Activated naive CD8-positive, alpha-beta T cell treated with anti-CD3 and anti-CD28 coated beads, Interleukin-2, amount 10 ng/mL, durations not matched to agents 7 days and 5 days (primary cell): Measurements from ENCODE around the gene JOSD1. TPM values are rescaled to one million over a fixed set of nuclear protein-coding genes. Genes with fewer than 3 reads are reported as not detected.

Source experiments
- ATAC-seq: fragments of 150-1000 bp; cut with Tn5 transposase; one replicate; pipeline ENCODE4 v1.10.0; 2021; ENCODE audit warnings: low read depth, moderate library complexity
- POLR2A ChIA-PET: fragments of 350-600 bp; sonication (Branson Sonifier 250); formaldehyde crosslinking; loops from one replicate; lab custom pipeline; 2021; ENCODE audit warnings: antibody characterized with exemption; lab: Charles Lee
- DNase-seq: peaks from one replicate; pipeline ENCODE4 v3.0.0; 2021
- H3K27ac Mint-ChIP-seq: one replicate; pipeline ENCODE4 v1.8.0; 2022; ENCODE audit warnings: mild to moderate bottlenecking, mixed read lengths
- H3K27me3 Mint-ChIP-seq: one replicate; pipeline ENCODE4 v1.8.0; 2022; ENCODE audit warnings: mild to moderate bottlenecking, moderate library complexity, mixed read lengths
- H3K36me3 Mint-ChIP-seq: one replicate; pipeline ENCODE4 v1.8.0; 2021; ENCODE audit warnings: mild to moderate bottlenecking, mixed read lengths
- H3K4me1 Mint-ChIP-seq: one replicate; pipeline ENCODE4 v1.8.0; 2021; ENCODE audit warnings: mixed read lengths
- H3K4me3 Mint-ChIP-seq: one replicate; pipeline ENCODE4 v1.8.0; 2022; ENCODE audit warnings: mild to moderate bottlenecking, moderate library complexity, mixed read lengths
- H3K9me3 Mint-ChIP-seq: one replicate; pipeline ENCODE4 v1.8.0; 2021; ENCODE audit warnings: mixed read lengths
- total RNA-seq, 2 experiments: library from RNA; stranded (reverse); gene quantifications; one replicate each; pipeline ENCODE4 v1.2.3, GENCODE V29; 2021

The JOSD1 gene
- total RNA-seq, 2 experiments from 2014 or later = 59.1 to 61.6 TPM

DNA sequence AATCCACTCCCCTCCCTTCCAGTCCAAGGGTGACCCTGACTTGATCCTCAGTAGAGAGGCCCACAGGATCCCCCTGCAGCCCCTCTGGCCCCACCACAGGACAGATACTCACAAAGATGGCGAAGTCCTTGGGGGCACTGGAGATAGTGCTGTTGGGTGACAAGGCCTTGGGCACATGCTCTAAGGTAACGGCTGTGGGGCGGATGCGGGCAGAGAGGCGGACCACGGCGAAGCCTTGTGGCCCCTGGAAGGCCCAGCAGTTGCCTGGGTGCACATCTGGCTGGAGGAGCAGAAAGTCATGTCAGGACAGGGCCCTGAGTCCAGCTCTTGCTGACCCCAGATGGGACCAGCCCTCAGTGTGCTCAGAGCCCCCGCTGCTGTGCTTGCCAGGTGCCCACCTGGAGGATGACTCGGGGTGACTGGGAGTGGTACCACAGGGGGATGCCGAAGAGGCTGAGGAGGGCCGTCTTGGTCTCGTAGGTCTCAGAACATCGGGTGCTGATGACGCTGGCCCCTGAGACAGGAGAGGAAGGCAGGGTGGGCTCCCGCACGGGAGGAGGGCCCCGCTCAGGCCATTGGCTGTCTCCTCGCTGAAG, 37.8 kb upstream of the JOSD1 start:
- Mint-ChIP-seq H3K36me3 (peaks cover 41% of the 10 kb centered on the region), H3K4me1 (peaks cover 21% of the 10 kb centered on the region), H3K27ac (peak overlapping the region; percentile 82), H3K27me3 (no peaks in the 10 kb centered on the region), H3K9me3 (no peaks in the 10 kb centered on the region), H3K4me3 (no peak overlapping the region)
- POLR2A ChIA-PET = interaction anchor here (1.0 to 16.1 kb wide), 2 partner anchors 16 to 247 kb away, joined by 3 to 386 read pairs; partner anchors contain the start of gene SUN2
- ATAC-seq (no peak), DNase-seq (no peak)

DNA sequence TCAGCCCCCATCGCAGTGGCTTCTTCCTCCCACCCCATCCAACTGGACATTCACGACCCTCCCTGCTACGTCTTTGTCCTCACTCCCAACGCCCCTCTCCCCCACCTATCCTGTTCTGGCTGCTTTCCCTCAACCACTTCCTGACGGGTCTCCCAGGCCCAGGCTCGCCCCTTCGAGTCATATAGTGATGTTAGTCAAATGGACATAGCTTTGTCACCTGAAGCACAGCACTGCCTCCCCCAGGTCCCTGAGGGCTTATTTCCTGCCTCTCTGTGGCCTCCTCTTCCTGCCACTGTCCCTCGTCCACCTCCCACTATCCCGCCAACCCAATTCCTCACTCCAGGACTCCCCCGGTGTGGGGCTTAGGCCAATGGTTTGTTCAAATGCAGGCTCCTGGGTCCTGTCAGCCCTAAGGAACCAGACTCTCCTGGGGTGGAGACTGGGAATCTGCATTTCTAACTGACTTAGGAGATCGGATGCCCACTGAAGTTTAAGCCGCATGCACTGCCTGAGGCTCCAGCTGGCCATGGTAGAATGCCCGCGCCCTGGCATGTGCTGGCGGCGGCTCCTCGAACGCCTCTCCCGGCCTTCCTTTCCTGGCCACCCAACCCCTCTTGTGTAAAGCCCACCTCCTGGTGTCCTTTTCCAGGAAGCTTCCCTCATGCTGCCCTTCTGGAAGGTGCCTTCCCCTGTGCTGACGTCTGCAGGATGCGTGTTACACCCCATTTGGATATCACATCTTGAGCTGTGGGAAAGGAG, 36.7 kb upstream of the JOSD1 start:
- Mint-ChIP-seq H3K9me3 (no peaks in the 10 kb centered on the region), H3K27ac (peak overlapping the region; percentile 82), H3K36me3 (peaks cover 39% of the 10 kb centered on the region), H3K4me3 (no peak overlapping the region), H3K27me3 (no peaks in the 10 kb centered on the region), H3K4me1 (peaks cover 26% of the 10 kb centered on the region)
- ATAC-seq = no peak
- POLR2A ChIA-PET = interaction anchor here (0.5 to 16.1 kb wide), 4 partner anchors 12 to 838 kb away, joined by 4 to 386 read pairs (median 6); partner anchors contain the start of gene SUN2
- no peak for DNase-seq

DNA sequence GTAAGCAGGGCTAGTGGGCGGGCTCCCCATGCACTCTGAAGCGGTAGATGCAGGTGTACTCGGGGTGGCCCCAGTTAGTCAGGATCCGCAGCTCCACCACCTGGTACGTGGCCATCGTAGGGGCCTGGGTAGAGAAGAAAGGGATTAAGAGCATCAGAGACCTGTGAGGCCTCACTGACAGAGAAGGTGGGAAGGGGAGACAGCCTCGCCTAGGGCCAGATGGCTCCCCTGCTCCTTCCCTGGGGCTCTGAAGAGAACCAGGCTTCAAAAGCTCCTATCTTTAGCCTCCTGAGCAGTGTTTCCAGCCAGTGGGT, 35.5 kb upstream of the JOSD1 start:
- no peaks in the 10 kb centered on the region for H3K9me3 Mint-ChIP-seq
- peaks cover 33% of the 10 kb centered on the region for H3K36me3 Mint-ChIP-seq
- ATAC-seq (no peak), DNase-seq (no peak)
- H3K4me1 Mint-ChIP-seq = peaks cover 23% of the 10 kb centered on the region
- no peaks in the 10 kb centered on the region for H3K27me3 Mint-ChIP-seq
- peak overlapping the region; percentile 73 for H3K27ac Mint-ChIP-seq
- POLR2A ChIA-PET = interaction anchor here (0.6 to 16.1 kb wide), 5 partner anchors 11 to 195 kb away, joined by 4 to 386 read pairs (median 4); partner anchors contain the start of genes GTPBP1 and SUN2
- no peak overlapping the region for H3K4me3 Mint-ChIP-seq

DNA sequence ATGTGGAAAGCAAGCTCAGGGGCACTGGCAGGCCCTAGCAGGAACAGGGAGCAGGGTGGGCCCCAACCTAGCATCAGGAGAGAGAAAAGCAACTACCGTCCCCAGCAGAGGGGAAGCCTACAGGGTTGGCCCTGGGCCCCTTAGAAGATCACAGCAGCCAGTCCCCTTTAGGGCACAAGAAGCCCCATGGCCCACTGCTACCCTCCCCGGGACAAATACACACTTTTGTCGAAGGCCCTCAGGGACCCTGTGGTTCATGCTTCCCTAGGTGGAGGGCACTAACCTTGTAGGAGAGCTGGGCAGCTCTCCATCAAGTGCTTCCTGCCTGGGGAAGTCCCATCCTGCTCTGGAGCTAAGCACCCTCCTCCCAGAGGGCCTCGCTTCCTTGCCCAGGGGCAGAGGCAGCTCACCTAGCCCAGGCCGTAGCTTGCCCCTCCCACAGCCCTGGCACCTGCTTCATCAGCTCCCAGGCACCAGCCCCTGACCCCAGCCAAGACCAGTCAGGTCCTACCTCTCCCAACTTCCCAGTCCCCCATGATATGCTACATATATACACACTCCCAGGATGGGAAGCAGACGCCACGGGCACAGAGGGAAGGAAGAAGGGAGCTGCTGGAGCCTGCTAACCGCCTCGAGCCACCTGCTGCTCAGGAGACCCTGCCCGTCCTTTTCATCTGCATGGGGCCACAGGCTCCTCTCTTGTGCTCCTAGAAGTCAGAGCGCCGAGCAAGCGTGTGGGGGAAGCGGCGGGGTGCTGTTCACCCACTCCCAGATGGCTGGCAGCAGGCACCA, 34.9 kb upstream of the JOSD1 start:
- no peaks in the 10 kb centered on the region for H3K27me3 Mint-ChIP-seq
- H3K9me3 Mint-ChIP-seq = no peaks in the 10 kb centered on the region
- peak overlapping the region; percentile 75 for H3K27ac Mint-ChIP-seq
- DNase-seq = no peak
- POLR2A ChIA-PET = interaction anchor here (0.6 to 16.1 kb wide), 6 partner anchors 7 to 196 kb away, joined by 4 to 386 read pairs (median 4); partner anchors contain the start of genes GTPBP1 and SUN2
- H3K36me3 Mint-ChIP-seq = peaks cover 31% of the 10 kb centered on the region
- no peak for ATAC-seq
- peaks cover 23% of the 10 kb centered on the region for H3K4me1 Mint-ChIP-seq
- no peak overlapping the region for H3K4me3 Mint-ChIP-seq

DNA sequence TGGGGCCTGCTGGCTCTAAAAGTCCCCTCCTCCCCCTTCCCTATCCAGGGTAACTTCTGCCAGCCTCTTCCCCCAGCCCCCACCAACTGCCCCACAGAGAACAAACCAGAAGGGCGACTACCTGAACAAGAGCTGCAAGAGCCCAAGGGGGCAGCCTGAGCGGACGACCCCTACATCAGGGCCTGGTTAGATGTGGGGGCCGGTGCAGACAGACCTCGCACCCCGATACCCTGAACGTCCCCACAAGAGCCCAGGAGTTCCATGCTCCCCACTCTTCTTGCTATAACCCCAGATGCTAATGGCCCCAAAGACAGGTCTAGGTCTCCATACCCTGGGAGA, 34.4 kb upstream of the JOSD1 start:
- H3K4me1 Mint-ChIP-seq = peaks cover 23% of the 10 kb centered on the region
- no peaks in the 10 kb centered on the region for H3K9me3 Mint-ChIP-seq
- peak overlapping the region; percentile 75 for H3K27ac Mint-ChIP-seq
- H3K27me3 Mint-ChIP-seq = no peaks in the 10 kb centered on the region
- no peak overlapping the region for H3K4me3 Mint-ChIP-seq
- ATAC-seq = no peak
- H3K36me3 Mint-ChIP-seq = peaks cover 33% of the 10 kb centered on the region
- no peak for DNase-seq
- POLR2A ChIA-PET = interaction anchor here (0.9 to 16.1 kb wide), 4 partner anchors 7 to 26 kb away, joined by 4 to 386 read pairs (median 22); partner anchors contain the start of gene SUN2

DNA sequence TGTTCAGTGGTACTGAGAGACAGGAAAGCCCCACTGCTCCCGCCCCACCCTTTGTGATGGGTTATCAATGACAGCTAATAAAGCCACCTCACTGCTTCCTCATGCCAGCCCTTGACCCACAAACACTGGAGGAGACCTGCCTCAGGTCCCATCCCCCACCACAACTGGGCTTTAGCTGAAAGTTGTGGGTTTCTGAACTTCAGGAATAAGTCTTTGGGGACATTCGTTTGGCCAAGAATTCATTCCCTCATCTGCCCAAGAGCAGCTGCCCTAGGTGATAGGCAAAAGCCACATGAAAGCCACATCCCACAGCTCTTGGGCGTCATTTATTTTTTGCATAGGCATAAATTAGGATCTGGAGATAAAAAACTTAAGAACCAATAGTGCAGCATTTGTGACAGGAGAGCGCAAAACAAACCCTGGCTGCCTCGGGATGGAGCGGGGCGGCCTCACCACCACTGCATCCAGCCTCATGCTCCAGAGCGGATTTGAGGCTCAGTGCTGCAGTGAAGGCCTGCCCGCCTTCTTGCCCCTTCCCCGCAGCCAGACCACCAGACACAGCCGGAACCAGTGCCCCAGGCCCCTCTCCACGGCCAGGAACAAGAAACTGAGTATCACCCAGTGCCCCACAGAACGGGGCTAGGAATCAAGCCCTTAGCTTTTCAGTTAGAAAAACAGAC, 33.8 kb upstream of the JOSD1 start:
- ATAC-seq (no peak), DNase-seq (no peak)
- peak overlapping the region; percentile 75 for H3K27ac Mint-ChIP-seq
- POLR2A ChIA-PET = interaction anchor here (0.9 to 16.1 kb wide), 8 partner anchors 8 to 109 kb away, joined by 4 to 386 read pairs (median 6); partner anchors contain the start of genes NPTXR and SUN2
- no peaks in the 10 kb centered on the region for H3K9me3 Mint-ChIP-seq
- H3K4me3 Mint-ChIP-seq = peak overlapping the region; percentile 44
- peaks cover 23% of the 10 kb centered on the region for H3K4me1 Mint-ChIP-seq
- peaks cover 28% of the 10 kb centered on the region for H3K36me3 Mint-ChIP-seq
- H3K27me3 Mint-ChIP-seq = no peaks in the 10 kb centered on the region

DNA sequence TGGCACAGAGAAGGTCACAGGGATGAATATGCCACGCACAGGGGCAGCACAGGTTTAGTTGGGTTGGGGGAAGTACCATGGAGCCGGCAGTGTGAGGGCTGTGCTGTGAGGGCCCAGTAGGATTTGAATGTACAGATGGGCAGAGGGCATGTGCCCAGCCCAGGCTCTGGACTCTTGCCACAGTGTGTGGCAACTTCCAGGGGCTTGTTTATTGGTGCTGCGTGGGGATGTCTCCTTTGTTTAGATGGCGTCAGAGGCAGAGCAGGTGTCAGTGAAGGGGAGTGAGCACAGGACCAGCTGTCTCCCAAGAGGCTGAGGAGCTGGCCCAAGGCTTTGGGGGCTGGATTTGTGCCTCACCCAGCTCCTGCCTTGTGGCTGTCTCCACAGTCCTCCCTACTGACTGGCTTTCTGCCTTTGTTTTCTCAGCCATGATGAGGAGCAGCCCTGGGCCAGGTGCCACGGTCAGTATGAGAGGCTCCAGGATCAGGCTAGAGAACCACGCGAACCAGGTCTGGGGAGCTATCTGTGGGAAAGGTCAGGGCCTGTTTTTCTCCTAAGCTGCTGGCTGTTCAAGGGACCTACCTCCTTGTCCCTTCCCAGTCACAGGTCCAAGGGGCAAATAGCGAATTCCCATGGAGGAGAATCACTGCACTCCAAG, 33.1 kb upstream of the JOSD1 start:
- peaks cover 26% of the 10 kb centered on the region for H3K4me1 Mint-ChIP-seq
- peak overlapping the region; percentile 75 for H3K27ac Mint-ChIP-seq
- POLR2A ChIA-PET = interaction anchor here (0.9 to 16.1 kb wide), 8 partner anchors 9 to 110 kb away, joined by 4 to 386 read pairs (median 8); partner anchors contain the start of genes GTPBP1, NPTXR and SUN2
- H3K9me3 Mint-ChIP-seq = no peaks in the 10 kb centered on the region
- ATAC-seq (peak; percentile 5), DNase-seq (no peak)
- peaks cover 28% of the 10 kb centered on the region for H3K36me3 Mint-ChIP-seq
- no peaks in the 10 kb centered on the region for H3K27me3 Mint-ChIP-seq
- H3K4me3 Mint-ChIP-seq = no peak overlapping the region

DNA sequence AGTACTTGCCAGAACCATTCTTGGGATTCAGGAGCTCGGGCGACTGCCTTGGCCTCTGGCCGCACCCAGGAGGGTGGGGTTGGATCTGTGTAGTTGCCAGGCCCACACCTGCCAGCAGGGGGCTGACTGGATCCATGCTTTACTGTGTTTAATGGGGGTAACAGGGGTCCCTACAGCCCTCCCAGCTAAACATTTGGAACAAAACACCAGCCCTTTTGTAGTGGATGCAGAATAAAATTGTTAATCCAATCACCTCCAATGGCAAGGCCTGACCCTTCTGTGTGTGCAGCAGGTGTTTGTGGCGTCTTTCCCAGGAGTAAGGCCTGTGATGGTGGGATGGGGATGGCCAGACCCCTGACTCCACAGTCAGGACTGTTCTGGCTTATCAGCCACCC, 32.6 kb upstream of the JOSD1 start:
- ATAC-seq = peak; percentile 51
- Mint-ChIP-seq H3K36me3 (peaks cover 26% of the 10 kb centered on the region), H3K4me1 (peaks cover 26% of the 10 kb centered on the region), H3K27ac (peak overlapping the region; percentile 75), H3K27me3 (no peaks in the 10 kb centered on the region), H3K4me3 (no peak overlapping the region), H3K9me3 (no peaks in the 10 kb centered on the region)
- peak; percentile 68 for DNase-seq
- POLR2A ChIA-PET = interaction anchor here (0.6 to 16.1 kb wide), 7 partner anchors 9 to 471 kb away, joined by 4 to 386 read pairs (median 10); partner anchors contain the start of genes GTPBP1, NPTXR and SUN2

DNA sequence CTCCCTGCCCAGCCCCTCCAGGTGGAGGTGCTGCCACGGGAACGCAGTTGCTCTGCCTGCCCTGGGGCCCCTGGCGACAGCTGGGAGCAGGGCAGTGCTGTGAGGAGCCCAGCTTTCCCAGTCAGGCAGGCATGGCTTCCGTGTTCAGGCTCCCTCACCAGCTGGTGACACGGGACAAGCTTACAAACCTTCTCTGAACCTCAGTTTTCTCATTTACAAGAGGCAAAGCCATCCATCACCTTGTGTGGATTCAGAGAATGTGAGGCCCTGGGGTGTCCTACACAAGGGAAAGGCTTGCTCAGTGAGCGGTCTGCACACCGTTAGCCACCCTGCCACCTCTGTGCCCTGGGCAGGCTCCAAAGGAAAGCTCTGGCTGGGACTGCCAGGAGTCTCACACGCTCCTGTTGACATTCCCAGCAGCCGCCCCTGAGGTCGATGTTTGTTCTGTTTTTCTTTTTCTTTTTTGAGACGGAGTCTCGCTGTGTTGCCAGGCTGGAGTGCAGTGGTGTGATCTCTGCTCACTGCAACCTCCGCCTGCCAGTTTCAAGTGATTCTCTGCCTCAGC, 31.6 kb upstream of the JOSD1 start:
- no peaks in the 10 kb centered on the region for H3K27me3 Mint-ChIP-seq
- H3K27ac Mint-ChIP-seq = peak overlapping the region; percentile 65

DNA sequence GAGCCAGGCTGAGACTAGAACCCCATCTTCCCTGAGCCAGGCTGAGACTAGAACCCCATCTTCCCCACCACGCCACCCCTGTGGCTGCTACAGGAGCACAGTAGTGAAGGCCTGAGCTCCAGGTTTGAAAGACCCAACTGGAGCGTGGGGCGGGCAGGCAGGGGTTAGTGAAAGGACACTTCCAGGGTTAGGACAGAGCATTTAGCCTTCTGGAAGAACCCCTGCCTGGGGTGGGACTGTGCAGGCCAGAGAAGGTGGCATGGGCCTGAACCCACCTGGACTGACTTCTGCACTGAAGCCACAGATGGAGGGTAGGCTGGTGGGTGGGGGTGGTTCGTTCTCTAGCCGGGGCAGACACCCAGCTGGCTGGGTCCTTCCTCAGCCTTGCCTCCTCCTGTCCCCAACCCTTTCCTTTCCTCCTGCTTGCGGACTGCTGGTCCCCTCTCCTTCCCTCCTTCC, 31.0 kb upstream of the JOSD1 start:
- H3K4me3 Mint-ChIP-seq = no peak overlapping the region
- H3K27me3 Mint-ChIP-seq = no peaks in the 10 kb centered on the region
- peak overlapping the region; percentile 65 for H3K27ac Mint-ChIP-seq
- peaks cover 17% of the 10 kb centered on the region for H3K4me1 Mint-ChIP-seq
- H3K36me3 Mint-ChIP-seq = peaks cover 24% of the 10 kb centered on the region
- DNase-seq = no peak
- no peaks in the 10 kb centered on the region for H3K9me3 Mint-ChIP-seq
- ATAC-seq = no peak
- POLR2A ChIA-PET = interaction anchor here (0.7 to 16.1 kb wide), 6 partner anchors 11 to 35 kb away, joined by 3 to 386 read pairs (median 14); partner anchors contain the start of genes GTPBP1 and SUN2

More for the DNA sequence above, 31.6 kb upstream of the JOSD1 start:
- Mint-ChIP-seq H3K4me3 (no peak overlapping the region), H3K9me3 (no peaks in the 10 kb centered on the region), H3K36me3 (peaks cover 23% of the 10 kb centered on the region), H3K4me1 (peaks cover 19% of the 10 kb centered on the region)
- peak; percentile 40 for DNase-seq
- POLR2A ChIA-PET = interaction anchor here (0.7 to 16.1 kb wide), 8 partner anchors 8 to 111 kb away, joined by 3 to 386 read pairs (median 11); partner anchors contain the start of genes GTPBP1, NPTXR and SUN2
- ATAC-seq = no peak

DNA sequence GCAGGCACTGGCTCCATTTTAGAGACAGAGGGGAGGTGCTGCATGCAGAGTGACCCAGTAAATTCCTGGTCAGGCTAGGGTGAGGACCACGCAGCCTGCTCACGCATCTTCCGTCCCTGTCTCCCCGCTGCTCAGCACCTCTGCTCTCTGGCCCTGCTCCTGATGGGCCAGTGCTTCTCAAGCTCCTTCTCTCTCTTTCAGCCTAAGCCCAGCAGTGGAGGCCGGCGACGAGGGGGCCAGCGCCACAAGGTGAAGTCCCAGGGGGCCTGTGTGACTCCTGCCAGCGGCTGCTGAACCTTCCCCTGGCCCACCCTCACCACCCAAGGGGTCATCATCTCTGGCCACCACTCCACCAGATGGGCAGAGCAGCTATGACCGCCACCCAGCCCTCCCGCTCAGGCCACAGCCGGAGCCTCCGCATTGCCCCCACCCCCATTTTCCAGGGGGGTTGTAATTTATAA, 29.7 kb upstream of the JOSD1 start:
- POLR2A ChIA-PET = interaction anchor here (1.2 to 16.1 kb wide), 3 partner anchors 9 to 25 kb away, joined by 3 to 386 read pairs (median 40); partner anchors contain the start of gene SUN2
- H3K27me3 Mint-ChIP-seq = no peaks in the 10 kb centered on the region
- peaks cover 8% of the 10 kb centered on the region for H3K4me1 Mint-ChIP-seq
- H3K36me3 Mint-ChIP-seq = peaks cover 28% of the 10 kb centered on the region
- DNase-seq (peak; percentile 31), ATAC-seq (no peak)
- H3K27ac Mint-ChIP-seq = peak overlapping the region; percentile 68
- no peaks in the 10 kb centered on the region for H3K9me3 Mint-ChIP-seq
- H3K4me3 Mint-ChIP-seq = no peak overlapping the region
